Measurements from ENCODE around the gene AHI1. TPM values are rescaled to one million over a fixed set of nuclear protein-coding genes. Genes with fewer than 3 reads are reported as not detected.
A peak's percentile ranks its signal among the peaks of the same experiment; 100 is the strongest.

AHI1 gene
- total RNA-seq, 3 donors from 2014 or later (not counting 1 experiment from before 2014, with no cell fraction given): 24.0 to 40.3 (median 32.4) TPM

- Mint-ChIP-seq H3K4me1 (peaks cover 6 to 7% of the 10 kb centered on the region in 2 donors), H3K27me3 (ENCODE audit: low read depth in 2 of 2) (no peaks in the 10 kb centered on the region), H3K36me3 (no peaks in the 10 kb centered on the region), H3K27ac (no peak overlapping the region), H3K4me3 (no peak overlapping the region), H3K9me3 (no peaks in the 10 kb centered on the region)
- ATAC-seq (no peak), DNase-seq (peak in 1 of 2 donors; percentile 6)
- WGBS (ENCODE audit: insufficient coverage): 0% methylated on average over 5 of the region's 9 CpGs
- no peaks in the 10 kb centered on the region for H3K27me3 ChIP-seq (ENCODE audit: control insufficient read depth, insufficient read depth, low read length)
- peak overlapping the region; percentile 89 for H3K27ac ChIP-seq (ENCODE audit: low read length)
- intact Hi-C loops (cut with micrococcal nuclease): loop anchor here (2.0 to 10.0 kb wide), 4 partner anchors 128 to 1542 kb away; partner anchors contain the start of genes HBS1L and TBPL1
- H3K9me3 ChIP-seq (ENCODE audit: control insufficient read depth, insufficient read depth, low read length): no peaks in the 10 kb centered on the region
- no peaks in the 10 kb centered on the region for H3K4me1 ChIP-seq (ENCODE audit: control insufficient read depth, insufficient read depth, low read length)
- no peaks in the 10 kb centered on the region for H3K36me3 ChIP-seq (ENCODE audit: control insufficient read depth, insufficient read depth, low read length)
- H3K4me3 ChIP-seq (ENCODE audit: low read length): peak overlapping the region; percentile 81
- TF ChIP-seq CTCF (IDR thresholded peaks at IDR 0.05): no peak
These were observed 634 bp downstream of the AHI1 start for GRCh38 chr6:135496800-135497411.

GRCh38 chr6:135493218-135493961, 4.2 kb downstream of the AHI1 start:
- intact Hi-C loops (cut with micrococcal nuclease): loop anchor here (10.0 kb wide), 2 partner anchors 131 to 1539 kb away; partner anchors contain the start of gene TBPL1
- Histone ChIP-seq H3K9me3 (ENCODE audit: control insufficient read depth, insufficient read depth, low read length) (no peaks in the 10 kb centered on the region), H3K4me1 (ENCODE audit: control insufficient read depth, insufficient read depth, low read length) (no peaks in the 10 kb centered on the region), H3K27me3 (ENCODE audit: control insufficient read depth, insufficient read depth, low read length) (no peaks in the 10 kb centered on the region), H3K36me3 (ENCODE audit: control insufficient read depth, insufficient read depth, low read length) (peaks cover 3% of the 10 kb centered on the region), H3K27ac (ENCODE audit: low read length) (no peak overlapping the region), H3K4me3 (ENCODE audit: low read length) (no peak overlapping the region)
- H3K27ac Mint-ChIP-seq: no peak overlapping the region
- no peak overlapping the region for H3K4me3 Mint-ChIP-seq
- no peaks in the 10 kb centered on the region for H3K27me3 Mint-ChIP-seq (ENCODE audit: low read depth in 2 of 2)
- H3K9me3 Mint-ChIP-seq: no peaks in the 10 kb centered on the region
- no peak for TF ChIP-seq CTCF (IDR thresholded peaks at IDR 0.05)
- no peak for DNase-seq
- peaks cover 27% of the 10 kb centered on the region for H3K36me3 Mint-ChIP-seq
- no peak for ATAC-seq
- WGBS (ENCODE audit: insufficient coverage): 97% methylated on average over 9 of the region's 10 CpGs
- H3K4me1 Mint-ChIP-seq: peaks cover 6 to 7% of the 10 kb centered on the region in 2 donors

GRCh38 chr6:135490381-135490780, 7.2 kb downstream of the AHI1 start:
- no peaks in the 10 kb centered on the region for H3K27me3 ChIP-seq (ENCODE audit: control insufficient read depth, insufficient read depth, low read length)
- H3K9me3 ChIP-seq (ENCODE audit: control insufficient read depth, insufficient read depth, low read length): no peaks in the 10 kb centered on the region
- Mint-ChIP-seq H3K36me3 (peaks cover 34% of the 10 kb centered on the region), H3K9me3 (no peaks in the 10 kb centered on the region), H3K27ac (no peak overlapping the region), H3K4me1 (no peaks in the 10 kb centered on the region), H3K4me3 (no peak overlapping the region), H3K27me3 (ENCODE audit: low read depth in 2 of 2) (no peaks in the 10 kb centered on the region)
- WGBS (ENCODE audit: insufficient coverage): 100% methylated on average over 3 of the region's 3 CpGs
- DNase-seq (no peak), ATAC-seq (no peak)
- H3K36me3 ChIP-seq (ENCODE audit: control insufficient read depth, insufficient read depth, low read length): peaks cover 3% of the 10 kb centered on the region
- no peaks in the 10 kb centered on the region for H3K4me1 ChIP-seq (ENCODE audit: control insufficient read depth, insufficient read depth, low read length)
- no peak for TF ChIP-seq CTCF (IDR thresholded peaks at IDR 0.05)
- no peak overlapping the region for H3K27ac ChIP-seq (ENCODE audit: low read length)
- intact Hi-C loops (cut with micrococcal nuclease): loop anchor here (10.0 kb wide), 2 partner anchors 134 to 1536 kb away; partner anchors contain the start of gene TBPL1
- no peak overlapping the region for H3K4me3 ChIP-seq (ENCODE audit: low read length)
